HG03280 (cell line): ENCODE measurements around the gene ABCA7.

ENCODE experiments used
- ATAC-seq: cut with Tn5 transposase; IDR thresholded peaks from one replicate; pipeline ENCODE4 v1.9.1; 2021; ENCODE audit warnings: mild to moderate bottlenecking, moderate library complexity; ENCODE audit not compliant: unreplicated experiment

The ABCA7 gene

GRCh38 chr19:1102407-1103131 lies 62.7 kb downstream of the ABCA7 start:
- ATAC-seq, result no peak

- ATAC-seq, result no peak
Measured at GRCh38 chr19:1103132-1103707, 63.3 kb downstream of the ABCA7 start.

- peak; percentile 78 for ATAC-seq
Measured at GRCh38 chr19:1103708-1104310, 63.9 kb downstream of the ABCA7 start, which contains the start of gene GPX4. Gene GPX4, plus strand, starts transcription at chr19:1103994. Its CDS starts 50 bp downstream, at chr19:1104044.

GRCh38 chr19:1104311-1105007 lies 64.6 kb downstream of the ABCA7 start:
- ATAC-seq, result peak; percentile 36

GRCh38 chr19:1105008-1105872 lies 65.3 kb downstream of the ABCA7 start:
- ATAC-seq, result no peak

- no peak for ATAC-seq
Measured at GRCh38 chr19:1105873-1106840, 66.2 kb downstream of the ABCA7 start.

- no peak for ATAC-seq
Measured at GRCh38 chr19:1106841-1107660, 67.1 kb downstream of the ABCA7 start.

- ATAC-seq, result no peak
Measured at GRCh38 chr19:1107661-1108261, 67.9 kb downstream of the ABCA7 start.

GRCh38 chr19:1108291-1109031 lies 68.6 kb downstream of the ABCA7 start:
- ATAC-seq, result no peak

GRCh38 chr19:1109032-1109551 lies 69.2 kb downstream of the ABCA7 start:
- no peak for ATAC-seq

GRCh38 chr19:1109697-1110671 lies 70.1 kb downstream of the ABCA7 start:
- no peak for ATAC-seq

GRCh38 chr19:1110809-1111640 lies 71.1 kb downstream of the ABCA7 start:
- no peak for ATAC-seq

- ATAC-seq, result no peak
Measured at GRCh38 chr19:1111641-1112267, 71.8 kb downstream of the ABCA7 start.

GRCh38 chr19:1112268-1113029 lies 72.5 kb downstream of the ABCA7 start:
- no peak for ATAC-seq
